ENCODE measurements around the gene PDLIM7.
A peak's percentile ranks its signal among the peaks of the same experiment; 100 is the strongest.
"Not testable (repeated sequence)": the region's sequence is repeated elsewhere in the genome, so short reads cannot be mapped to it uniquely, and the experiment has no call there.

Gene PDLIM7

DNA sequence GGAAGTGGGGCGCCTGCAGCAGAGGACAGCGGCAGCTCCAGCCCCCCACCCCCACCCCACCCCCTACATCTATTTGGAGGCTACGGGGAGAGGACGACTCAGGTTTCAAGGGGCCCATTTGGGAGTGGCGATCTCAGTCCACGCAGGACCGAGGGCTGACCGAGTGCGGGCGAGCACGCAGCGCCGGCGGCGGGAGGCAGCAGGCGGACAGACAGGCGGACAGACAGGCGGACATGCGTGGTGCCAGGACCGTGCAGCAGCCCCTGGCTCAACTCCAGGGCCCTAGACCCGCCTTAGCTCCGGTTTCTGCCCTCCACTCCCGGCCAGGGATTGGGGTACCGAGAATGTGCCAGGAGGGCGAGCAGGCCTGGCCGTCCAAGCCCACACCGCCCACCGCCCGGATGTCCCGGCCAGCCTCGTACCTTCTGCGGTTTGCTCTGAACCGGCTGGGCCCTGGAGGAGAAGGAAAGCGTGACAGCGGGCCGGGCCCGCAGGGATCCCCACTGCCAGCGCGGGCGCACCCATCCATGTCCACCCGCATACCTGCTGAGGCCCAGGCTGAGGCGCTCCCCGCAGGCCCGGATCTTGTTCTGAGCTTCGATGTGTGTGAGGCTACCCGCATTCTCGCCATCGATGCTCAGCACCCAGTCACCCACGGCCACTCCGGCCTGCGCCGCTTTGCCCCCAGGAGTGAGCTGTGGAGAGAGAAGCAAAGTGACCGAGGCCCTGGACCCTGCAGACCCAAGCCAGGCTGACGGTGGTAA lies 5.2 kb downstream of the PDLIM7 start:
- DNase-seq (ENCODE audit: low spot score), result no peak

DNA sequence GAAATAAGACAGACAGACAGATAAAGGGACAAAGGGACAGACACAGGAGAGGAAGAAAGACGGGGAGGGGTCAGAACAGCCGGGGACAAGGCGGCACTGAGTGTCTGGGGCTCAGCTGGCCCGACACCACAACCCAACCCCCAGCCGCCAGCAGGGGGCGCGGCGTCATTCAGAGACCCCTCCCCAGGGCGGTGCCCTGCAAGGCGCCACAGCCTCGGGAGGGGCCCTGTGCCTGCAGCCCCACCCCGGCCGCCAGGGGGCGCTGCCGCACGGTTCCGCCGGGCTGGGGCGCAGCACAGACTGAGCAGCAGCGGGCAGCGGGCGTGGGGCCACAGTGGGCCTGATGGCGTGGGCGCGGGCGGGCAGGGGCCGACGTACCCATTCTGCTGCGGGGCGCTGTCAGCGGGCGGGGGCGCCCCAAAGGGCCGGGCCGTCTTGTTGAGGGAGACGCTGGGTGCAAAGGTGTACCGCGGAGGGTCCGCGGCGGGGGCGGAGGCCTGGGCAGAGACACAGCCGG lies 5.9 kb downstream of the PDLIM7 start:
- DNase-seq (ENCODE audit: low spot score), result peak; percentile 74

DNA sequence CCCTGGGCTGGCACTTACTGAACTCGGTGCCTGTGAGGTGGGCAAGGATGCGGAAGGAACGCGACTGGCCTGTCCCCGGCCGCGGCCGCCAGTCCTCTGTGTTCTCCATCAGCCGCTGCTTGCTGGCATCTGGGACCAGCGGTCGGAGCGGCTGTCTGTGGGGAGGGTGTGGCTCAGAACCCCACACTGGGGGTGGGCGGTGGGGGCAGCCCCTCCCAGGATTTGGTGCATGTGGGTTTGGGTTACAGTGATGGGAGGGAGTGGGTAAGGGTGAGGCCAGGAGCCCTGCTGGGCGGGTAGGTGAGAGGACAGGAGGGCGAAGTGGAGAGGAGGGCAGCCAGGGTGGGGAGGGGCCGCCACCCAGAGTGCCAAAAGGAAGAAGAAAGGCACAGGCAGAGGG lies 6.4 kb downstream of the PDLIM7 start:
- DNase-seq (ENCODE audit: low spot score), result no peak

DNA sequence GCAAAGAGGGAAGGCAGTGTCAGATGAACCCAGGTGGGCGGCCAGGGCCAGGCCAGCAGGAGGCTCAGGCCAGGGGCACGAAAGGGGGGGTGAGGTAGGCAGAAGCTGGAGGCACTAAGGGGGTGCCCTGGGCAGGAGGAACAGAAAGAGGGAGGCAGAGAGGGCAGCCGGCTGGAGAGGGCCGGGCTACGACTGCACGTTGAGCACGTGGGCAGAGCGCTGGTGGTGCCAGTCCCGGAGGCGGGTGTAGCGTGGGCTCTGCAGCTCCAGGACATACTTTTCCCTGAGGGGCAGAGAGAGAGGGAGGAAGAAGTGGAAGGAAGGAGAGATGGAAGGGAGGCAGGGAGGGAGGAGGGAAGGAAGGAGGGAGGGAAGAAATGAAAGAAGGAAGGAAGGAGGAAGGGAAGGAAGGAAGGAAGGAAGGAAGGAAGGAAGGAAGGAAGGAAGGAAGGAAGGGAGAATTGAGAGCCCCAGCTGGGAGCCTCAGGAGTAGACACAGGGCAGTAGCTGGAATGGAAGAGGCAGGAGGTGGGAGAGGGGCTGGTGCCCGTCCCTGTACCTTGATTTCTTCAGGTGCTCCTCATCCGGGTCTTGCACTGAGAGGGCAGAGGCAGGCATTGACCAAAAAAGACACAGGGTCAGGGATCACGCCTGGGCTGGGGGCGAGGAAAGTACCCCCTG lies 7.0 kb downstream of the PDLIM7 start:
- DNase-seq (ENCODE audit: low spot score), result no peak

DNA sequence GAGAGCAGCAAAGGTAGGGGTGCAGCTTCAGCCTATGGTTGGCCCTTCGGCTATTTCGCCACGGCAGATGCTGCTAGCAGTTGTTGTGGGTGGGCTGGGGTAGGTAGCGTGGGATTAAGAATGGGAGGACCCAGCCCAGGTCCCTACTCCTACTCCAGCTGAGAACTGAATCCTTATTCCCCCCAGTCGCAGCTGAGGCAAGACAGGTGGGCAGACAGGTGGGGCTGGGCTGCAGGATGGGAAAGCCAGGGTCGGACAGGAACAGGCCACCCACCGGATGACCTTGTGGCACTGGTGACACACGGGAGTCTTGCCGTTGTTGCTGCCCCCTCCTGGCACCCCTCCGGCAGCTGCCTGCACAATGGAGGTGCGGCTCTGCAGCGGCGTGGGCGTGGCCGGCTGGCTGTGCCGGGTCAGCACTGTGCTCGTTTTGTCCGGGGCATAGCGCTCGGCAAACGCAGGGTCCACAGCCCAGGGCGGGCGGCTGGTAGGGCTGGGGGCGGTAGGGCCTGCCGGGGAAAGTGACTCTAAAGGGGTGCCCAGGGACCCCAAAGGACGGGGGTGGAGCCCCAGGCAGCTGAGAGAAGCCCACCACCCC lies 8.2 kb downstream of the PDLIM7 start:
- no peak for DNase-seq (ENCODE audit: low spot score)

DNA sequence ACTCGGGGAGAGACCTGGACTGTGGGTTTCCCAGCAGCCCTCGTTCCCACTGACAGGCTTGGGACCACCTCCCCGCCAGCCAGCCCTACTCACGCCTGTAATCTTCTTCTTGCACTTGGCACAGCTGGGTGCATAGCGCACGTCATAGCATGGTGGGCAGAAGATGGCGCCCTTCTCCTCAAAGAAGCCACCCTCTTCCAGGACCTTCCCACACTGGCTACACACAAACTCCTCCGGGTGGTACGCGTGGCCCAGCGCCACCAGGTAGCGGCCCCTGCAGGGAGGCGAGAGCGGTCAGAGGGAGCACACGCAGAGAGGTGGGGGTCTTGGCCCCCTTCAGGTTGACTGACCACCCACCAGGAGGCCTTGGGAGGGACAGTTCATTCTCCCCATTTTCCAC lies 9.4 kb downstream of the PDLIM7 start:
- DNase-seq (ENCODE audit: low spot score), result peak; percentile 68

DNA sequence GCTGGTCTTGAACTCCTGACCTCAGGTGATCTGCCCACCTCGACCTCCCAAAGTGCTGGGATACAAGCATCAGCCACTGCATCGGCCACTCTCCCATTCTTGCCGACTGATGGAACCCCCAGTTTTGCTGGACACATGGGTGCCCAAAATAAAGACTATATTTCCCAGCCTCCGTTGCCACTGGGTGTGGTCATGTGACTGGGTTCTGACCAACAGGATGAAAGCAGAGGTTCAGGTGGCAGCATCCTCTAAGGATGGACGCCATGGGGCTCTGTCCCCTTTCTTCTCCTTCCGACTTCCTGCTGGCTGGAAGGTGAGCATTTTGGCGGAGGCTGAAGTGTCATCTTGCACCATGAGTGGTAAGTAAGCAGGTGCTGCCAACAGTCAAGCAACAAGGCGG lies 10.3 kb downstream of the PDLIM7 start:
- DNase-seq (ENCODE audit: low spot score), result no peak

DNA sequence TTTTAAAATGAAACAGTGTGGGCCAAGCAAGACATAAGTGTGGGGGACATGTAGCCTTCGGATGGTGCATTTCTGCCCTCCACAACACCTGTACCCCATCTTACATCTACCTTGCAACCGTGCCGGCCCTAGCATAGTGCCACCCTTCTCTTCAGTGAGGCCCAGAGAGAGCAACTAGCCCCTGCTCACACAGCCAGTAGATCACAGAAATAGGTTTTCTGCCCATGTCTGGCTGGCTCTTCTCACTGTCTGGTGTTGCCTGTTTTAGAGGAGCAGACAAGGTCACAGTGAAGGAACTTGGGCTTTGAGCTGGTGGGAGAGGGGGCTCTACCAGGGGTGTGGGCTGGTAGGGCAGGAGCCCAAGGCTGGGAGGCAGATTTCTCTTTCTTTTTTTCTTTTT lies 11.1 kb downstream of the PDLIM7 start:
- DNase-seq (ENCODE audit: low spot score), result no peak

DNA sequence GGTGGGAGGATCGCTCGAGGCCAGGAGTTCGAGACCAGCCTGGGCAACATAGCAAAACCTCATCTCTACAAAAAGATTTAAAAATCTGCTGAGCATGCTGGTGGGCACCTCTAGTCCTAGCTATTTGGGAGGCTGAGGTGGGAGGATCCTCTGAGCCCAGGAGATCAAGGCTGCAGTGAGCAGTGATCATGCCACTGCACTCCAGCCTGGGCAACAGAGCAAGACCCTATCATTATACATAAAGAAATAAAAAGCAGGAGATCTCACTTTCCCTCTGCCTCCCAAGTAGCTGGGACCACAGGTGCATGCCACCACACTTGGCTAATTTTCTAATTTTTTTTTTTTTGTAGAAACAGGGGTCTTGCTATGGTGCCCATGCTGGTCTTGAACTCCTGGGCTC lies 11.7 kb downstream of the PDLIM7 start:
- DNase-seq (ENCODE audit: low spot score), result not testable (repeated sequence)

DNA sequence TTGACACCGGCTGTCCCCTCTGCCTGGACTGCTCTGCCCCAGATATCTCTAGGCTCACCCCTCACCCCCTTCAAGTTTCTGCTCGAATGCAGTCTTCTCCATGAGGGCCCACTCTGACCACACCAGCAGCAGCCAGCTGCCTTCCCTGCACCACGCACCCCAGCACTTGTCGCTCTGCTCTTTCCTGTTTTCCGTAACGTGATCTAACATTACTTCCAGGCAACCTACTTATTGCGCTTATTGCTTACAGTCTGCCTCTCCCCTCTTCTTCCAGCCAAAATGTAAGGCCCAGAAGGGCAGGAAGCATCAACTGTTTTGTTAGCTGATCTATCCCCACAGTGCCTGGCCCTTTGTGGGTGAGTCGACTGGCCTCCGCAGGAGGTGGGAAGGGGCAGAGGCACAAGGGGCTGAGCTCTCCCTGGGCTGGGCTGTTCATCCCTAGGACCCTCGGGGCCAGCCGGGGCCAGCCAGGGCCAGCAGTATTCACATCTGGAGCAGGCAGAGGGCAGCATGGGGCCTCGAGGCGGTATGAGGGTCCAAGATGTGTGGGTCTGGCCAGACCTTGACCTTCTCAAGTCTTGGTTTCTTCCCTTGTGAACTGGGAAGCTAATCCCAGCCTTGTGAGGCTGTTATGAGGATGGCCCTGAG lies 12.4 kb downstream of the PDLIM7 start:
- no peak for DNase-seq (ENCODE audit: low spot score)

DNA sequence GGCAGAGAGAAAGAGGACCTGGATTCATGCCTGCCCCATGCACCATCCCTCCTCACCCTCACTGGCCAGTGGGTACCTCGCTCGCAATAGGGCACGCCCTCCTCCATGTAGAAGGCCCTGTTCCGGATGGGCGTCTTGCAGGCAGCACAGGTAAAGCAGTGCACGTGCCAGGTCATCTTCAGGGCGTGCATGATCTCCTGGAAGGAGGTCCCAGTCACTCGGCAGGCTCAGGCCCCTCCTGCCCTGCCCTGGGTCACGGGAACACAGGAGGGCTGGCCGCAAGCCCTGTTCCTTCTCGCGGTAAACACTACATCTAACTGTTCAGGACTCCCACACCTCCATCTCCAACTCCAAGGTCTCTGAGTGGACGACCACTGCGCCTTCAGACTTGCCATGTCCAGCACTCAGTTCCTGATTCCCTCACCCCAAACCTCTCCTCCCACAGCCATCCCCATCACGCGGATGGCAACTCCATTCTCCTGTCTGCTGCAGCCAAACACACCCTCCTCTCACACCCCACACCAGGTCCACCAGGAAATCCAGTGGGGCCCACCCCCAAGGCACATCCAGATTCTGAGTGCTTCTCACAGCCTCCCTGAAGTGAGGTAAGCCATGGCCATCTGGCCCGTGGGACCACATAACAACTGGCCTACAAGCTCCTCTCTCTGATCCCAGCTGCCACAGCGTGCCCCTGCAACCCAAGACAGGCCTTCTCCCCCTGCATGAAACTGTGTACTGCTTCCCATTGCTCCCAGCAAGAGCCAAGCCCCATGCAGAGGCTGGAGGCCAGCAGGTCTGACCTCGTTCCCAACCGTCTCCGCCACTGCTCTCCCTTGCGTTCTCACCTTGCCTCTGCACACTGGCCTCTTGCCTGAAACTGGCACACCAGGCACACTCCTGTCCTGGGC lies 13.2 kb downstream of the PDLIM7 start:
- no peak for DNase-seq (ENCODE audit: low spot score)

DNA sequence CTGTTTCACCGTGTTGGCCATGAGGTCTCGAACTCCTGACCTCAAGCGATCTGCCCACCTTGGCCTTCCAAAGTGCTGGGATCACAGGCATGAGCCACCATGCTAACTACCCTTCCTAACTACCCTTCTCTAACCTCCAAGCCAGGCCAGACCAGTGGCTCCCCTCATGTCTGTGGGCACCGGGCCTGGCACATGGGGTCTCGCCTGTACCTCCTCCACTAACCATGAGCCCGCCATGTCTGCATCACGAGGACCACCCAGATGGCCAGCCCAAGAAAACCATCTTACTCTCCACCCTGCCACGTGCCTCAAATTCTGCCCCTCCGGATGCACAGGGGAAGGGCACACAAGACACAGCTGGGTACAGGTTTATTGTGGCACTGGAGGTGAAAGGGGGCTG lies 14.4 kb downstream of the PDLIM7 start:
- no peak for DNase-seq (ENCODE audit: low spot score)

DNA sequence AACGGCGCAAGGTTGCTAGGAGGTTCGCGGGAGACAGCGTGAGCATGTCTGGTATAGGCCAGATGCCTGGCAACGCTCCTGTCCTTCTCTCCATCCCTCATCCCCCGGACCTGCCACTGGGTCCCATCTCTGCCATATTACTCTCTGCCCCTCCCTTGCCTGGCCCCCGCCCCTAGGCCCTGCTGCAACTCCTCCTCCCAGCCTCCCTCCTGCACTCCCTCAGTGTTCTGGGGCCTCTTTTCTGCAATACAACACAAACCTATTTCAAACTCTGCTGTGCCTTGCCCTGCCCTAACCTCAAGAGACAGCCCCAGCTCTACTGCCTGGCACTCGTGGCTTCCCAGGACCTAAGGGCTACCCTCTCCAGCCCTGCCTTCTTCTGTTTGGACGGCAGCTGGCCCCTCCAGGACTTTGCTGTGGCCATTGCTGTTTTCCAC lies 15.0 kb downstream of the PDLIM7 start:
- DNase-seq (ENCODE audit: low spot score), result no peak

DNA sequence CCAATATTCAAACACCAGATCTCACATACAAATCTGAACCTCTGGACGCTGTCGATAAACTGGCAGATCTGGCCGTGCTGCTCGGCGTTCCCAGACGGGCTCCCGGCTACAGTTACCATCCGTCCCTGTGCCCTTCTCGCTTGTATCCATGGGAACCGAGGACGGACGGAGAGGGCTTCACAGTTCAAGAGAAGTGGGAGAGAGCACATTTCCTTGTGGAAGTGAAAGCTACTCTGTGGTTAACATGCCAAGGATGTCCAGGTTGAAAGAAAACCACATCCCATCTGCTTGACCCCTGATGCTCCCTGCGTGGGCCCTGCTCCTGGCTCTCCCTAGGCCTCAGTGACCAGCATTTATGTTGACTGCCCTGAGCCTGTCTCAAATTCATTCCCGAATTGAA lies 17.6 kb downstream of the PDLIM7 start:
- DNase-seq (ENCODE audit: low spot score), result no peak

DNA sequence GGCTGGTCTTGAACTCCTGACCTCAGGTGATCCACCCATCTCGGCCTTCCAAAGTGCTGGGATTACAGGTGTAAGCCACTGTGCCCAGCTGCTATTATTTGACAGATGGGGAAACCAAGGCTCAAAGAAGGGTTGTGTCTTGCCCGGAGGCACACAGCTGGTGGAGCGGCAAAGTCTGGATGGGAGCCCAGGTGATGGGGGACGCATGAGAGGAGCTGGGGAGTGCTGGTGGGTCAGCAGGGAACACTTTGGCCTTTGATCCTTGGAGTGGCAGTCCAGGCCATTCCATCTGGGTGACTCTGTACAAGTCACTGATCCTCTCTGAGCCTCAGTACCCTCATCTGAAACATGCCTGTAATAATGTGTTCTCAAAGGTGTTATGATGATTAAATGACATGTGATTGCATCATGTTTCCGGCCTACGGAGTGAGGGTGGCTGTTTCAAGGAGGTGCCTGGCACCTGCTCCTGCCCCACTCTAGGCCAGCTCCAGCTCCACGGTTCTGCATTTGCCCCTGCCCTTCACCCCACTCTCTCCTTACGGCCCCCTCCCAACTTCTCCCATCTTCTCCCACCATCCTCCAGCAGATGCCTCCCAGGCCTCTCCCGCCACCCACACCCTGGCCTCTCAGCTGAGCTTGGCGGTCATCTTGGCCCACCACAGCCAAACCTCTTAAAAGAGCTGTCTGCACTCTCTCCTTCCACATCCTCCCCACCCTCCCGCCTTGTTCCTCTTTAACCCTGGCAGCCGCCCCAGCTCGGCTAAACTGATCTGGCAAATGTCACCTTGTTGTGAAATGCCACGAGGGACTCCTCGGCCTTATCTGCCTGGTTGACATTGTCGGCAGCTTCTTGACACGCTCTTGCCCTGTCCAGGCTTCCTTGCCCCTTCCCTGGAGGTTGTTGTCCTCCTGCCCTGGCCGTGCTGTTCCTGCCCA lies 18.4 kb downstream of the PDLIM7 start:
- DNase-seq (ENCODE audit: low spot score), result no peak

DNA sequence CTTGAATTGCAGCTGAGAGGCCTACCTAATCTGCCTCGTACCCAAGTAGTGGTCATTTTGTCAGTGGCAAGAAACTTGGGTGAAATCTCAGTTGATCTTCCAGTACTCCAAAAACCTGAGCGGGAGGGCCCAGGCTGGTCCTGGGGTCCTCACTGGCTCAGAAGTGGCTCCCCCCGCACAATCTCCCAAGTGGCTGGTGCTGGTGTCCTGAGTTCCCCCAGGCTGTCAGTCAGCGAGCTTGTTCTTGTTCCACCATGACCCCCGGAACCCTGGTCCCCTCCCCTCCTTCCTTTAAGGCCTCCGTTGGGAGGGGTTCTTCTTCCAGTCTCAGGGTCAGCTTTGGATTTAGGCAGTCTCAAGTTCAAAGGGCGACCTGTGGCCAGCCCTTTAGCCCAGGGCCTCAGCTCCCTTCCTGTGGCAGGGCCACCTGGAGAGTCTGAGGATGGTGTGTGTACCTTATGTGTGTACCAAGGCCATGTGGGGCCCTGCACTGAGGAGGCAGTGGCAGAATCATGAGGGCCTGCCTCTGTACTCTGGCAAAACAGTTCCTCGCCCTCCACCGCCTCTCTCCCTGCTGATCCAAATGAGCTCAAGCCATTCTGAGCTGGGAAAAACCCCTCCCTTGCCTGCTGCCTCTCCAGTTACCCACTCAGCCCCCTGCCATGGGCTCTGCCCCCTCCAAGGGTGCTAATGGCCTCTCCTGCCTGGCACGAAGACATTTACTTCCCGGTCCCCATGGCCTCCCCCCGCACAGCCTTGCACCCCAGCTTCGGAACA lies 19.5 kb downstream of the PDLIM7 start:
- no peak for DNase-seq (ENCODE audit: low spot score)

DNA sequence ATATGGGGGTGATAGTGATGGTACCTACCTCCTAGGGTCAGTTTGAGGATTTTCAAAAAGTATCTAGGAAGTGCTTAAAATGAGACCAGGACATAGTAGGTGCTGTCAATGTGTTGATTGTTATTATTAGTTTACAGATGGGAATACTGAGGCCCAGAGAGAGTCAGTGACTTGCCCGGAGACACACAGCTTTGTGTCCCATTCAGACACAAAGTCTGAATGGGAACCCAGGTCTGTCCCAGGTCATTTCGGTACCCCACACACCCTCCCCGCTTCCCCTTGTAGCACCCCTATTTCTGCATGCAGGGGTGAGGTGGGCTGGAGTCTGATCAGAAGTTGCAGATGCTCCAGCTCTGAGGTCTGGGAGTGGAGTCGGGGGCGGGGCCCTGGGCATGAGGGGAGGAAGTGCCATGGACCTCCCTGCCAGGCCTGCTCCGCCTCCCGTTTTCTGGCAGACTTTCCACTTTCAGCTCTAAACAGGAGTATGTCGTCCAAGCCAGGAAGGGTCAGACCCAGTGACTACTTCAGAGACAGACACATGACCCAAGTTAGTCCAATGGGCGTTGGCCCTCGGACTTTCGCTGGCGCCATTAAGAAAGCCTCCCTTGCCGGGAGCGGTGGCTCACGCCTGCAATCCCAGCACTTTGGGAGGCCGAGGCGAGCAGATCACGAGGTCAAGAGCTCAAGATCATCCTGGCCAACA lies 20.7 kb downstream of the PDLIM7 start:
- DNase-seq (ENCODE audit: low spot score), result no peak

DNA sequence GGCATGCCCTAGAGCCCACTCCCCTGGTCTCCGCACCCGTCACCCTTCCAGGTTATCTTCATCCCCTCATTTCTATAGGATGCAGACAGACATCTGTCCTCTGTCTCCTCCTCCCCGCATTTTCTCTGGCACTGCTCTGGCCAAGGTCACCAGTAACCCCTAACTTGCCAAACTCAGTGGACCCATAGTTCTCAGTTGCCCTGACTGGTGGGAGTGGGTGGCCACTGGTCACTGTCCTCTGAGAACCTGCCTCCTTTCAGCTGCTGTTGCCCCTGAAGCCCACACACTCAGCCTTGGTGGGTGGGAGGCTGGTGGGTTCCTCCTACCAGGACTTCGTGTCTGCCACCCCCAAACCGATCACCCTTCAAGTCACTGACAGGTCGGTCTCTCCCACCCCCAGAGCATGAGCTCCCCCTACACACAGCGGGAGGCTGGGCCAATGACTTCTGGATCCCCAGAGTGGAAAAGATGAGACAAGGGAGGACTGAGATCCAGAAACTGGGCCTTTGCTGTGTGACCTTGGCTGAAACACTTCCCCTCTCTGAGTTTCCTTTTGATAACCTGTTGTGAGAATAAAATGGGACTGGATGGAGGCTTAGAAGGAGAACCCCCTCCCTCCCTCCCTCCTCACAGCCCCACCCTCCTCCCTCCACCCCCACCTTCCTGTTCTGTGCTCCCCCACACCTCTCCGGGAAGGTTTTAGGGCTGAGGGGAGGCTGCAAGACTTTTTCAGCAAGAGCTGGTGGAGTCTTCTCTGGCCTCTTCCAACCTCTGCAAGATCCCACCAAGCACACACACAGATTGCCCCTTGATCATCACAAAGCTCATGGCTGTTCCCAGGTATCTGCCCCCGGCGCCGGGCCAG lies 21.6 kb downstream of the PDLIM7 start:
- no peak for DNase-seq (ENCODE audit: low spot score)
